HepG2 (cell line): Measurements from ENCODE around the gene CCR5AS.

Experiments
- ATAC-seq: fragments of 200-7000 bp; cut with Tn5 transposase; 3 replicates; pipeline ENCODE4 v1.9.1; 2020; ENCODE audit warnings: mild to moderate bottlenecking, moderate library complexity
- BruUV-seq: library from RNA; stranded (reverse); fragments of 400-500 nt; replicated peaks from 2 replicates; lab custom pipeline; 2021; lab: Mats Ljungman, UMichigan
- CTCF ChIA-PET: fragments of 300-600 bp; formaldehyde crosslinking; extraction: SDS; loops from one replicate; lab custom pipeline; 2021; ENCODE audit warnings: low total read pairs, inconsistent platforms, low intra/inter-chr PET ratio; lab: Yijun Ruan, JAX
- POLR2A ChIA-PET: fragments of 350-600 bp; sonication (Branson Sonifier 250); formaldehyde crosslinking; loops from one replicate; lab custom pipeline; 2020; ENCODE audit warnings: antibody characterized with exemption, inconsistent platforms; lab: Yijun Ruan, JAX
- DNase-seq: peaks from one replicate; pipeline ENCODE4 v3.0.0-alpha.2; 2015; ENCODE audit warnings: low spot score
- FAIRE-seq: peaks from 3 replicates; lab custom pipeline; 2011; peaks lifted over from hg19 to GRCh38; lab: Jason Lieb, UNC
- H2AFZ ChIP-seq: one replicate; pipeline ENCODE4 v1.6.1; 2011; ENCODE audit warnings: low read length, inconsistent platforms
- H3K27ac ChIP-seq: fragments of 300-600 bp; 3 replicates; pipeline ENCODE4 v1.8.0; 2011; ENCODE audit warnings: mixed run types, mild to moderate bottlenecking, mixed read lengths, low read length, inconsistent platforms; ENCODE audit not compliant: insufficient read depth; ENCODE audit errors: extremely low read length
- H3K27me3 ChIP-seq, 2 experiments: fragments of 200-600 bp in 1 of 2; 2 replicates in 1 of 2; 3 replicates in 1 of 2; pipeline versions ENCODE4 v1.6.0 to v1.8.0; 2011; ENCODE audit warnings: low read length in 2 of 2, mild to moderate bottlenecking in 2 of 2, moderate library complexity in 2 of 2, inconsistent platforms in 1 of 2; ENCODE audit not compliant: insufficient read depth in 2 of 2, control insufficient read depth in 1 of 2
- H3K36me3 ChIP-seq, 2 experiments: fragments of 200-600 bp in 1 of 2; replicated peaks in 1 of 2; 2 replicates in 1 of 2; 3 replicates in 1 of 2; pipeline versions ENCODE4 v1.5.1 to v1.8.0; 2011; ENCODE audit warnings: low read length in 2 of 2, inconsistent platforms in 1 of 2; ENCODE audit not compliant: insufficient read depth in 2 of 2, control insufficient read depth in 1 of 2
- H3K4me1 ChIP-seq: 2 replicates; pipeline ENCODE4 v1.5.1; 2012; ENCODE audit warnings: low read length, inconsistent platforms; ENCODE audit not compliant: insufficient read depth
- H3K4me2 ChIP-seq: 2 replicates; pipeline ENCODE4 v1.6.0; 2011; ENCODE audit warnings: low read depth, low read length, inconsistent platforms
- H3K4me3 ChIP-seq, 3 experiments: fragments of 200-600 bp in 1 of 3; sonication (generic), shearing (Covaris generic) in 1 of 3; replicated peaks in 1 of 3; 2 replicates each; pipeline ENCODE4 v1.5.1; 2011 to 2016; ENCODE audit warnings: low read length in 3 of 3, inconsistent platforms in 2 of 3, low read depth in 2 of 3, mild to moderate bottlenecking in 2 of 3, control low read depth in 1 of 3, mixed read lengths in 1 of 3; ENCODE audit not compliant: insufficient read depth in 1 of 3
- H3K79me2 ChIP-seq: one replicate; pipeline ENCODE4 v1.6.1; 2011; ENCODE audit warnings: low read length, inconsistent platforms; ENCODE audit not compliant: insufficient read depth
- H3K9ac ChIP-seq: 2 replicates; pipeline ENCODE4 v1.6.0; 2011; ENCODE audit warnings: mild to moderate bottlenecking, low read depth, low read length, inconsistent platforms; ENCODE audit not compliant: insufficient read depth
- H3K9me3 ChIP-seq: 2 replicates; pipeline ENCODE4 v1.5.1; 2012; ENCODE audit warnings: mild to moderate bottlenecking, low read length
- H4K20me1 ChIP-seq: 2 replicates; pipeline ENCODE4 v1.6.0; 2011; ENCODE audit warnings: inconsistent platforms, mild to moderate bottlenecking, low read length, moderate library complexity; ENCODE audit not compliant: insufficient read depth
- FLYWCH1 ChIP-seq: sonication (generic); formaldehyde crosslinking; IDR thresholded peaks from 2 replicates; pipeline ENCODE4 v1.8.1; 2023; ENCODE audit warnings: mild to moderate bottlenecking, missing genetic modification reagents
- FOXA1 ChIP-seq, 2 experiments: fragments of 450-650 bp in 1 of 2; sonication (generic) in 1 of 2; formaldehyde crosslinking in 1 of 2; IDR thresholded peaks; 2 replicates each; pipeline versions ENCODE4 v1.4.0 to v1.6.1; 2016 to 2020; ENCODE audit warnings: missing genetic modification reagents in 1 of 2
- HOXA9 ChIP-seq: sonication (generic); formaldehyde crosslinking; IDR thresholded peaks from 2 replicates; pipeline ENCODE4 v1.8.1; 2022; ENCODE audit warnings: missing genetic modification reagents, mild to moderate bottlenecking, moderate library complexity, borderline replicate concordance
- WGBS: methylation state at CpG from one replicate; pipeline ENCODE4 v1.1.6; 2017; ENCODE audit warnings: low lambda C conversion rate; 5-methylcytosine and 5-hydroxymethylcytosine counted together
- in situ Hi-C: cut with HindIII; loops from 2 replicates; pipeline ENCODE4 v1.10.0; 2017; ENCODE audit warnings: low pct_unique_long_range_greater_than_20kb; ENCODE audit not compliant: extremely low pct_ligation_motif_present
- intact Hi-C: fragments of 100-400 bp; cut with micrococcal nuclease; formaldehyde crosslinking; loops from one replicate; pipeline ENCODE4 v1.10.0; 2022; ENCODE audit not compliant: unreplicated experiment
- TF ChIP-seq, protein P1 (sequence below): sonication (generic); formaldehyde crosslinking; IDR thresholded peaks from 2 replicates; pipeline ENCODE4 v1.4.0; 2020; ENCODE audit warnings: low read depth, missing genetic modification reagents

The CCR5AS gene

DNA sequence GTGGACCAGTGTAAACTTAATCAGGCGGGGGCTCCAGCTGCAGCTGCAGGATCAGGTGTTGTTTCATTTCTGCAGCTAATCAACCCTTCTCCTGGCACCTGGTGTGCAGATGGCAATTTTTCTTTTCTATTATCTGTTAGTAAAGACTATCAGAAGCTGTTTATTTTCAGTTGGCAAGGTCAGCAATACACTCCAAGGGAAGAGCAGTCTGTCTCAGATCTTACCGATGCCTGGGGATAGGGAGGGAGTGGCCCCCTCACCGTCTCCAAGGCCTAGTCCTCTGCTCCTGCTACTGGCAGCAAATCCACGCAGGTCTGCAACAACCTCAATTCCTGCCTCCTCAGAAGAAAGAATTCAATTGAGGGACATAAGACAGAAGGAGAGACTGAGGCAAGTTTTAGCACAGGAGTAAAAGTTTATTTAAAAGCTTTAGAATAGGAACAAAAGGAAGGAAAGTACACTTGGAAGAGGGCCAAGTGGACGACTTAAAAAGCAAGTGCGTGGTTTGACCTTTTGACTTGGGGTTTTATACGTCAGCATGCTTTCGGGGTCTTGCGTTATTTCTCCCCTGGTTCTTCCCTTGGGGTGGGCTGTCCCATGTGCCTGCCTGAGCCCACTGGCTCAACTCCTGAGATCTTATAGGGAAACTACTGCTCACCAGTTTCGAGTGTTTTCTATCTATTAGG lies 9.4 kb upstream of the CCR5AS start:
- no peak overlapping the region for H3K4me2 ChIP-seq
- in situ Hi-C loops: no loop called here
- intact Hi-C loops: no loop called here
- no peak overlapping the region for H2AFZ ChIP-seq
- H3K79me2 ChIP-seq: no peaks in the 10 kb centered on the region
- H3K9me3 ChIP-seq: no peaks in the 10 kb centered on the region
- H3K27ac ChIP-seq: no peak overlapping the region
- ChIA-PET CTCF (no interaction called here), POLR2A (no interaction called here)
- no peak for ATAC-seq
- TF ChIP-seq HOXA9 (no peak), FLYWCH1 (no peak), FOXA1 (IDR thresholded peaks at IDR 0.05) (no peak), FOXA1 (CRISPR knock-in tag; IDR thresholded peaks at IDR 0.05) (no peak)
- H3K4me3 ChIP-seq: no peak overlapping the region
- H3K36me3 ChIP-seq: no peaks in the 10 kb centered on the region
- no peak overlapping the region for H3K9ac ChIP-seq
- DNase-seq: no peak
- H4K20me1 ChIP-seq: no peaks in the 10 kb centered on the region
- 12% methylated on average over 10 of the region's 10 CpGs for WGBS
- no peak for FAIRE-seq
- H3K4me1 ChIP-seq: no peaks in the 10 kb centered on the region
- no TSS peak for BruUV-seq
- H3K27me3 ChIP-seq: peaks cover 1 to 5% of the 10 kb centered on the region in 2 experiments; a peak in 2 of 5 replicates

DNA sequence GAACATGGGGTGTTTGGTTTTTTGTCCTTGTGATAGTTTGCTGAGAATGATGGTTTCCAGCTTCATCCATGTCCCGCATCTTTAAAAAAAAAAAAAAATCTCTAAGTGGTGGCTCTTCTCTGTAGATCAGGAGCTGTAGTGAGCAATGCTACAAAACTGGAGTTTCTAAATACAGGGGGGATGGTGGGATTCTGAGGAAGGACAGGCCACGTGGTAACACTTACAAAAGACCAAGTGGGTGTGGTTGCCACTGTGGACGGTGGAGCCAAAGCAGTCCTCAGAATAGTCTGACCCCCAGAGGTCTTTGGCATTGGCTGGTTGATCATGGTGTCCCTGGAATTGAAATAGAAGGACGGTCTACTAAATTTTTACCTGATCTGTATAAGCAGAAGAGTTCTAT lies 7.9 kb upstream of the CCR5AS start:
- intact Hi-C loops (no loop called here), in situ Hi-C loops (no loop called here)
- H3K79me2 ChIP-seq: no peaks in the 10 kb centered on the region
- no peaks in the 10 kb centered on the region for H3K9me3 ChIP-seq
- peaks cover 1 to 9% of the 10 kb centered on the region in 2 experiments; a peak in 2 of 5 replicates for H3K27me3 ChIP-seq
- no peak for DNase-seq
- CTCF ChIA-PET: no interaction called here
- ATAC-seq: no peak
- POLR2A ChIA-PET: no interaction called here
- no peaks in the 10 kb centered on the region for H4K20me1 ChIP-seq
- no peak overlapping the region for H3K4me2 ChIP-seq
- no peak overlapping the region for H3K27ac ChIP-seq
- H3K36me3 ChIP-seq: no peaks in the 10 kb centered on the region
- no peak for FAIRE-seq
- WGBS: 47% methylated on average over 4 of the region's 4 CpGs
- no peak overlapping the region for H3K4me3 ChIP-seq
- TF ChIP-seq, protein P1, sequence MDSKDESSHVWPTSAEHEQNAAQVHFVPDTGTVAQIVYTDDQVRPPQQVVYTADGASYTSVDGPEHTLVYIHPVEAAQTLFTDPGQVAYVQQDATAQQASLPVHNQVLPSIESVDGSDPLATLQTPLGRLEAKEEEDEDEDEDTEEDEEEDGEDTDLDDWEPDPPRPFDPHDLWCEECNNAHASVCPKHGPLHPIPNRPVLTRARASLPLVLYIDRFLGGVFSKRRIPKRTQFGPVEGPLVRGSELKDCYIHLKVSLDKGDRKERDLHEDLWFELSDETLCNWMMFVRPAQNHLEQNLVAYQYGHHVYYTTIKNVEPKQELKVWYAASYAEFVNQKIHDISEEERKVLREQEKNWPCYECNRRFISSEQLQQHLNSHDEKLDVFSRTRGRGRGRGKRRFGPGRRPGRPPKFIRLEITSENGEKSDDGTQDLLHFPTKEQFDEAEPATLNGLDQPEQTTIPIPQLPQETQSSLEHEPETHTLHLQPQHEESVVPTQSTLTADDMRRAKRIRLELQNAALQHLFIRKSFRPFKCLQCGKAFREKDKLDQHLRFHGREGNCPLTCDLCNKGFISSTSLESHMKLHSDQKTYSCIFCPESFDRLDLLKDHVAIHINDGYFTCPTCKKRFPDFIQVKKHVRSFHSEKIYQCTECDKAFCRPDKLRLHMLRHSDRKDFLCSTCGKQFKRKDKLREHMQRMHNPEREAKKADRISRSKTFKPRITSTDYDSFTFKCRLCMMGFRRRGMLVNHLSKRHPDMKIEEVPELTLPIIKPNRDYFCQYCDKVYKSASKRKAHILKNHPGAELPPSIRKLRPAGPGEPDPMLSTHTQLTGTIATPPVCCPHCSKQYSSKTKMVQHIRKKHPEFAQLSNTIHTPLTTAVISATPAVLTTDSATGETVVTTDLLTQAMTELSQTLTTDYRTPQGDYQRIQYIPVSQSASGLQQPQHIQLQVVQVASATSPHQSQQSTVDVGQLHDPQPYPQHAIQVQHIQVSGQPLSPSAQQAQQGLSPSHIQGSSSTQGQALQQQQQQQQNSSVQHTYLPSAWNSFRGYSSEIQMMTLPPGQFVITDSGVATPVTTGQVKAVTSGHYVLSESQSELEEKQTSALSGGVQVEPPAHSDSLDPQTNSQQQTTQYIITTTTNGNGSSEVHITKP (CRISPR knock-in tag): no peak
- H3K4me1 ChIP-seq: no peaks in the 10 kb centered on the region
- BruUV-seq: no TSS peak
- H3K9ac ChIP-seq: no peak overlapping the region
- no peak overlapping the region for H2AFZ ChIP-seq
